ENCODE results near the gene SYCP2L. TPM values are rescaled to one million over a fixed set of nuclear protein-coding genes. Genes with fewer than 3 reads are reported as not detected.
"Not testable (repeated sequence)": the region's sequence is repeated elsewhere in the genome, so short reads cannot be mapped to it uniquely, and the experiment has no call there.

SYCP2L gene
- total RNA-seq, 1 donor from 2014 or later, result 2.6 TPM

DNA sequence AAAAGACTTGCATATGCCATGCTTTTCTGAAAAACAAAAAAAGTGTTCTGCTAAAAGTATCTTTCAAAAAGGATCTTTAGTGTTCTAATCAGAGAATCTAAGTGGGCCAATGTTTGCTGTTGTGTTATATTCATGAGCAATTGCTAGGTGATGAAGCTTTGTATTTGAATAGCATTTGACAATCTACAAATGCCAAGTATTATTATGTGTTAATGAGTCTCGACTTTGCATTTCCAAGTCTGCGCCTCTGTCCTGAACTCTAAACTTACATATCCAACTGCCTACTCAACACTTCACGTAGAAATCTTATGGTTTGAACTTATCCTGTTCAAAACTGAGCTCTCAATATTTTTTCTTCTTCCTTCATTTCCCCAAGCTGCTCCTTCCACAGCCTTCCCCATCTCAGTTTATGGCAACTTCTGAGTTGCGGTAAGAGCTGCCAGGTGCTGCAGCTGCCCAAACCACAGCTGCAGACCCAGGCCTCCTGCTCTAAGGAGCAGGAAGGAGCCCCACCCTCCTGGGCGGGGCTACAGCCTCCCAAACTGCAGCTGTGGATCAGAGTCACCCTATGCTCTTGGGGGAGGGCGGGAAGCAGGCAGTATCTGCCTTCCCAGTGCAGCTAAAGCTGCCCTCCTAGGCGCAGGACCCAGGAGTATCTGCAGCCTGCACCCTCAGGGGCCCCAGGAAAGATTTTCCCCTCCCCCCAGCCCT is 31.8 kb upstream of the SYCP2L start:
- H3K9me3 Mint-ChIP-seq (ENCODE audit: low read depth), result peaks cover 13% of the 10 kb centered on the region
- no peaks in the 10 kb centered on the region for H3K27me3 Mint-ChIP-seq (ENCODE audit: low read depth)
- H3K4me1 Mint-ChIP-seq (ENCODE audit: low read depth), result peaks cover 12% of the 10 kb centered on the region
- no peak overlapping the region for H3K4me3 Mint-ChIP-seq (ENCODE audit: unreplicated experiment)
- H3K27ac Mint-ChIP-seq (ENCODE audit: unreplicated experiment), result no peak overlapping the region
- DNase-seq (ENCODE audit: low spot score), result no peak
- H3K36me3 Mint-ChIP-seq (ENCODE audit: low read depth), result peaks cover 7% of the 10 kb centered on the region
- TF ChIP-seq, protein P1, sequence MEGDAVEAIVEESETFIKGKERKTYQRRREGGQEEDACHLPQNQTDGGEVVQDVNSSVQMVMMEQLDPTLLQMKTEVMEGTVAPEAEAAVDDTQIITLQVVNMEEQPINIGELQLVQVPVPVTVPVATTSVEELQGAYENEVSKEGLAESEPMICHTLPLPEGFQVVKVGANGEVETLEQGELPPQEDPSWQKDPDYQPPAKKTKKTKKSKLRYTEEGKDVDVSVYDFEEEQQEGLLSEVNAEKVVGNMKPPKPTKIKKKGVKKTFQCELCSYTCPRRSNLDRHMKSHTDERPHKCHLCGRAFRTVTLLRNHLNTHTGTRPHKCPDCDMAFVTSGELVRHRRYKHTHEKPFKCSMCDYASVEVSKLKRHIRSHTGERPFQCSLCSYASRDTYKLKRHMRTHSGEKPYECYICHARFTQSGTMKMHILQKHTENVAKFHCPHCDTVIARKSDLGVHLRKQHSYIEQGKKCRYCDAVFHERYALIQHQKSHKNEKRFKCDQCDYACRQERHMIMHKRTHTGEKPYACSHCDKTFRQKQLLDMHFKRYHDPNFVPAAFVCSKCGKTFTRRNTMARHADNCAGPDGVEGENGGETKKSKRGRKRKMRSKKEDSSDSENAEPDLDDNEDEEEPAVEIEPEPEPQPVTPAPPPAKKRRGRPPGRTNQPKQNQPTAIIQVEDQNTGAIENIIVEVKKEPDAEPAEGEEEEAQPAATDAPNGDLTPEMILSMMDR (IDR thresholded peaks at IDR 0.05), result no peak

GRCh38 chr6:10857259-10857658 is 29.6 kb upstream of the SYCP2L start:
- peaks cover 4% of the 10 kb centered on the region for H3K4me1 Mint-ChIP-seq (ENCODE audit: low read depth)
- DNase-seq (ENCODE audit: low spot score), result no peak
- no peaks in the 10 kb centered on the region for H3K27me3 Mint-ChIP-seq (ENCODE audit: low read depth)
- peaks cover 7% of the 10 kb centered on the region for H3K36me3 Mint-ChIP-seq (ENCODE audit: low read depth)
- no peak overlapping the region for H3K4me3 Mint-ChIP-seq (ENCODE audit: unreplicated experiment)
- no peak overlapping the region for H3K27ac Mint-ChIP-seq (ENCODE audit: unreplicated experiment)
- H3K9me3 Mint-ChIP-seq (ENCODE audit: low read depth), result peaks cover 13% of the 10 kb centered on the region
- TF ChIP-seq, protein P1 (IDR thresholded peaks at IDR 0.05), result no peak

- DNase-seq (ENCODE audit: low spot score), result no peak
- Mint-ChIP-seq H3K4me3 (ENCODE audit: unreplicated experiment) (no peak overlapping the region), H3K27ac (ENCODE audit: unreplicated experiment) (no peak overlapping the region), H3K9me3 (ENCODE audit: low read depth) (no peaks in the 10 kb centered on the region), H3K36me3 (ENCODE audit: low read depth) (no peaks in the 10 kb centered on the region), H3K27me3 (ENCODE audit: low read depth) (no peaks in the 10 kb centered on the region), H3K4me1 (ENCODE audit: low read depth) (no peaks in the 10 kb centered on the region)
- TF ChIP-seq, protein P1 (IDR thresholded peaks at IDR 0.05), result no peak
These were observed 25.8 kb upstream of the SYCP2L start for GRCh38 chr6:10861086-10861485.

GRCh38 chr6:10862361-10862760 is 24.5 kb upstream of the SYCP2L start:
- Mint-ChIP-seq H3K27me3 (ENCODE audit: low read depth) (no peaks in the 10 kb centered on the region), H3K4me1 (ENCODE audit: low read depth) (no peaks in the 10 kb centered on the region), H3K4me3 (ENCODE audit: unreplicated experiment) (no peak overlapping the region), H3K36me3 (ENCODE audit: low read depth) (no peaks in the 10 kb centered on the region), H3K27ac (ENCODE audit: unreplicated experiment) (no peak overlapping the region), H3K9me3 (ENCODE audit: low read depth) (no peaks in the 10 kb centered on the region)
- no peak for DNase-seq (ENCODE audit: low spot score)
- TF ChIP-seq, protein P1 (IDR thresholded peaks at IDR 0.05), result no peak

DNA sequence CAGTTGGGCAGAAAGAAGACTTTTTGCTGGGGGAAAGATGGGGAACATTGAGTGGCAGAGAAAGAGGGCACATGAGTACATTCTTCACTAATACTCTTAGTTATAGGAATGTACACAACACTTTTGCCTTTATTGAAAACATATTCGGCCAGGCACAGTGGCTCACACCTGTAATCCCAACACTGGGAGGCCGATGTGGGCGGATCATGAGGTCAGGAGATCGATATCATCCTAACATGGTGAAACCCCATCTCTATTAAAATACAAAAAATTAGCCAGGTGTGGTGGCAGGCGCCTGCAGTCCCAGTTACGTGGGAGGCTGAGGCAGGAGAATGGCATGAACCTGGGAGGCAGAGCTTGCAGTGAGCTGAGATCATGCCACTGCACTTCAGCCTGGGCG is 23.8 kb upstream of the SYCP2L start:
- not testable (repeated sequence) for DNase-seq (ENCODE audit: low spot score); H3K27ac Mint-ChIP-seq (ENCODE audit: unreplicated experiment); H3K4me1 Mint-ChIP-seq (ENCODE audit: low read depth); H3K4me3 Mint-ChIP-seq (ENCODE audit: unreplicated experiment); H3K9me3 Mint-ChIP-seq (ENCODE audit: low read depth); H3K27me3 Mint-ChIP-seq (ENCODE audit: low read depth); H3K36me3 Mint-ChIP-seq (ENCODE audit: low read depth)

GRCh38 chr6:10866709-10867108 is 20.1 kb upstream of the SYCP2L start:
- not testable (repeated sequence) for DNase-seq (ENCODE audit: low spot score); H3K4me3 Mint-ChIP-seq (ENCODE audit: unreplicated experiment); H3K9me3 Mint-ChIP-seq (ENCODE audit: low read depth); H3K27ac Mint-ChIP-seq (ENCODE audit: unreplicated experiment); H3K36me3 Mint-ChIP-seq (ENCODE audit: low read depth); H3K27me3 Mint-ChIP-seq (ENCODE audit: low read depth); H3K4me1 Mint-ChIP-seq (ENCODE audit: low read depth)

All from chondrocyte (in vitro differentiated cells).